Stimulated activated CD4-positive, alpha-beta T cell treated with anti-CD3 and anti-CD28 coated beads, TNF-alpha, amount 100 ng/mL, for 48 hours (primary cell): ENCODE results near the gene PIGR.

Experiments
- DNase-seq, 3 donors: peaks; one replicate each; pipeline ENCODE4 v3.0.0-alpha.2; 2020; ENCODE audit warnings: low read depth in 3 of 3

Gene PIGR

GRCh38 chr1:206960676-206961386, 14.6 kb upstream of the PIGR start:
- no peak for DNase-seq

GRCh38 chr1:206958144-206958543, 11.9 kb upstream of the PIGR start:
- no peak for DNase-seq

- DNase-seq = no peak
Observed at GRCh38 chr1:206957639-206958038, 11.4 kb upstream of the PIGR start.

GRCh38 chr1:206955476-206956451, 9.5 kb upstream of the PIGR start:
- no peak for DNase-seq

GRCh38 chr1:206954459-206955342, 8.4 kb upstream of the PIGR start:
- DNase-seq = no peak

GRCh38 chr1:206953626-206954025, 7.4 kb upstream of the PIGR start:
- DNase-seq = no peak

- no peak for DNase-seq
Observed at GRCh38 chr1:206953126-206953525, 6.9 kb upstream of the PIGR start.

GRCh38 chr1:206952171-206952570, 5.9 kb upstream of the PIGR start:
- DNase-seq = no peak

GRCh38 chr1:206951318-206952100, 5.2 kb upstream of the PIGR start:
- DNase-seq = no peak

GRCh38 chr1:206949641-206950040, 3.4 kb upstream of the PIGR start:
- no peak for DNase-seq

- DNase-seq = no peak
Observed at GRCh38 chr1:206949208-206949607, 2.9 kb upstream of the PIGR start.

GRCh38 chr1:206947255-206947654, 989 bp upstream of the PIGR start:
- DNase-seq = no peak

- DNase-seq = no peak
Observed at GRCh38 chr1:206945779-206946178, 487 bp downstream of the PIGR start.

- DNase-seq = no peak
Observed at GRCh38 chr1:206944703-206945102, 1.6 kb downstream of the PIGR start.

- no peak for DNase-seq
Observed at GRCh38 chr1:206941766-206942418, 4.4 kb downstream of the PIGR start.

GRCh38 chr1:206940588-206940936, 5.7 kb downstream of the PIGR start:
- DNase-seq = no peak

- no peak for DNase-seq
Observed at GRCh38 chr1:206939841-206940587, 6.3 kb downstream of the PIGR start.

GRCh38 chr1:206939131-206939530, 7.1 kb downstream of the PIGR start:
- DNase-seq = no peak

GRCh38 chr1:206937425-206937824, 8.8 kb downstream of the PIGR start:
- no peak for DNase-seq

GRCh38 chr1:206935491-206936067, 10.7 kb downstream of the PIGR start:
- DNase-seq = peak in 2 of 3 donors; percentile 37 to 42
